SKM-1 treated with dmso at 0.1 percent for 144 hours (cell line): Measurements from ENCODE around the gene SELENOM.
"Not testable (repeated sequence)": the region's sequence is repeated elsewhere in the genome, so short reads cannot be mapped to it uniquely, and the experiment has no call there.

Experiments
- DNase-seq: peaks from one replicate; lab custom pipeline; 2025; ENCODE audit not compliant: unreplicated experiment; lab: John Stamatoyannopoulos, UW

The SELENOM gene

GRCh38 chr22:31106731-31107177 is 614 bp downstream of the SELENOM start:
- DNase-seq = no peak

GRCh38 chr22:31106001-31106571 is 1.3 kb downstream of the SELENOM start:
- no peak for DNase-seq

GRCh38 chr22:31105282-31105929 is 2.0 kb downstream of the SELENOM start:
- no peak for DNase-seq

GRCh38 chr22:31104869-31105268 is 2.5 kb downstream of the SELENOM start:
- no peak for DNase-seq

- DNase-seq = no peak
Observed at GRCh38 chr22:31103899-31104694, 3.3 kb downstream of the SELENOM start.

GRCh38 chr22:31103111-31103510 is 4.3 kb downstream of the SELENOM start:
- no peak for DNase-seq

DNA sequence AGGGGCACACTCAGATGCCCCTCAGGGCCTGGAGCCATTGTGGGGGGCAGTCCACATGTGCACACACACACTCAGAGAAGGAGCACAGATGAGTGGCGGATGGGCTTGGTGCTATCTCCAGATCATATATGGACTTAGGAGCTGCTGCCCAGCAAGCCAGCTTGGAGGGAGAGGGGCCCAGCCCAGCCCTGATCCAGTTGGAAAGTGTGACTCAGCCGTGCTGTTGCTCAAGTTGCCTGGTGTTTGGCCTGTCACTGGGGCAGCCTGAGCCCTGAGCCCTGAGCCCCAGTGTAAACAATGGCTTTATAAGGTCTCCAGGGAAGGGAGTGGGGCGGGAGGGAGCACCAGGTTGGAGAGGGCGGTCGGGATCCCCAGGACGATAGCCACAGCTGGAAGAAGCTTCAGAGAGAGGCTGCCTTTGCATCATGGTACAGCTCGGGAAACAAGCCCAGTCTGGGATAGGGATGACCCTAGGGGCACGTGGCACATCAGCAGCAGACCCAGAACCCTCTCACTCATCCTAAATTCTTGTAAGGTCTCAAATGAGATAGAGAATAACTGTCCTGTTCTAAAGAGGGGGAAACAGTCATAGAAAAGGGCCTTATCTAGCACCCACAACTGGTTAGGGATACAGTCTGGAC is 4.8 kb downstream of the SELENOM start:
- DNase-seq = no peak

GRCh38 chr22:31100762-31101525 is 6.4 kb downstream of the SELENOM start:
- no peak for DNase-seq

- no peak for DNase-seq
Observed at GRCh38 chr22:31099841-31100761, 7.3 kb downstream of the SELENOM start.

DNA sequence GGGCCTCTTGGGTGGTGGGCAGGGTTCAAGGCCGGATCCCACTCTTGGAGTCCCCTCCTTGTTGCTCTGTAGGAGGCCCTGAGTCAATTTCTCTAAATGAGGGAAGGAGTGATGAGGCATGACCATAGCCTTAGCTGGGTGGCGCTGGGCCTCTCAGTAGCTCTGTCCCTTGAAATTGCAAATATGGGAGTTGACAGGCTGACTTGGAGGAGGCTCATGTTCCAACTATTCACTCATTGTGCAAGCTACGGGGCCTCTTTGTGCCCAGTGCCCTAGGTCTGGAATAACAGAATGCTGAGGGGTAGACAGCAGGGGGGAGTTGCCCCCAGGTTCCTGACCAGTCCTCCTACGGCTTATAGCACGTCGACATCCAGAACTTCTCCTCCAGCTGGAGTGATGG is 8.0 kb downstream of the SELENOM start:
- DNase-seq = no peak

GRCh38 chr22:31098632-31099110 is 8.7 kb downstream of the SELENOM start:
- DNase-seq = no peak

- DNase-seq = no peak
Observed at GRCh38 chr22:31097941-31098631, 9.3 kb downstream of the SELENOM start.

DNA sequence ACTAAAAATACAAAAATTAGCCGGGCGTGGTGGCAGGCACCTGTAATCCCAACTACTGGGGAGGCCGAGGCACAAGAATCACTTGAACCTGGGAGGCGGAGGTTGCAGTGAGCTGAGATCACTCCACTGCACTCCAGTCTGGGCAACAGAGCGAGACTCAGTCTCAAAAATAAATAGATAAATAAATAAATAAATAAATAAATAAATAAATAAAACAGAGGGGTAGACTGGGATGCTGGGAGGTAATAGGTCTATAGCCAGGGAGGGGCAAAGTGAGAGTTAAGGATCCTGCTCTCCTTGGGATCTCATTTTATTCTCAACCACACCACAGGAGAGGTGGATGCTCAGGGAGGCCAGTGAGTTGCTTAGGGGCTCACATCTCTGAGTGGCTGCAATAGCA is 9.8 kb downstream of the SELENOM start:
- DNase-seq = not testable (repeated sequence)

DNA sequence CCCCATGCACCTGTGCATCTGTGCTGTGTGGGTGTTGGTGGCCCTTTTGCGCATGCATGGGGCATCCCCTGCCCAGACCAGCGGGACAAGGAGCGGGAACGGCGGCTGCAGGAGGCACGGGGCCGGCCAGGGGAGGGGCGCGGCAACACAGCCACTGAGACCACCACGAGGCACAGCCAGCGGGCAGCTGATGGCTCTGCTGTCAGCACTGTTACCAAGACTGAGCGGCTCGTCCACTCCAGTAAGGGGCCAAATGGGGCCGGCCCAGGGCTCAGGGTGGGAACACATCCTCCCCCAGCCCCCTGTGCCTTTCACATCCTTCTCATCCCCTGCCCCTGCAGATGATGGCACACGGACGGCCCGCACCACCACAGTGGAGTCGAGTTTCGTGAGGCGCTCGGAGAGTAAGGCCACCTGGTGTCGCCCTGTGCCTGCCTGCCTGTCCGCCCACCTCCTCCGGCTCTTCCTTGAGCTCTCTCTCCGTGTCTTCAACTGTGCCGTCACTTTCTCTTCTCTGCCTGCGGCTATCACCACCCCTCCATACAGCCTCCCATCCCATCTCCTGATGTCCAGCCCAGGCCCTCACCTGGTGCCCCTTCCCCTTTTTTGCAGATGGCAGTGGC is 10.6 kb downstream of the SELENOM start:
- no peak for DNase-seq

- no peak for DNase-seq
Observed at GRCh38 chr22:31095637-31096249, 11.6 kb downstream of the SELENOM start.

DNA sequence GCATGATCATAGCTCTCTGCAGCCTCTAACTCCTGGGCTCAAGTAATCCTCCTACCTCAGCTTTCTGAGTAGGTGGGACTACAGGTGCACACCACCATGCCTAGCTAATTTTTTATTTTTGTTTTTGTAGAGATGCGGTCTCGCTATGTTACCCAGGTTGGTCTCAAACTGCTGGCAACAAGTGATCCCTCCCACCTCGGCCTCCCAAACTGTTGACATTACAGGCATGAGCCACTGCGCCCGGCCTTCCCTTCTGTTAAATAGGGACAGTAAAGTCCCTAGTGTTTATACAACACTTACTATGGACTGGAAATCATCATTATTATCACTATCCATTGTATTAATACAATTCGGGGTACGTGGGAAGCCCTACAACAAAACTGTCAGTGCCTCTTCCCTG is 12.6 kb downstream of the SELENOM start:
- no peak for DNase-seq

- no peak for DNase-seq
Observed at GRCh38 chr22:31094021-31094551, 13.3 kb downstream of the SELENOM start.
